Mucosa of stomach (tissue), 1 donor: ENCODE results near the gene ZBTB49.

Experiments used
- H3K27me3 ChIP-seq: one replicate; pipeline ENCODE4 v1.7.0; 2013; ENCODE audit warnings: mild to moderate bottlenecking, low read length; ENCODE audit not compliant: control insufficient read depth, insufficient read depth
- H3K36me3 ChIP-seq: one replicate; pipeline ENCODE4 v1.7.0; 2013; ENCODE audit warnings: low read length; ENCODE audit not compliant: control insufficient read depth, insufficient read depth
- H3K4me1 ChIP-seq: one replicate; pipeline ENCODE4 v1.7.0; 2013; ENCODE audit warnings: mild to moderate bottlenecking, low read length; ENCODE audit not compliant: control insufficient read depth, insufficient read depth
- H3K4me3 ChIP-seq: one replicate; pipeline ENCODE4 v1.7.0; 2013; ENCODE audit warnings: low read length
- H3K9ac ChIP-seq: one replicate; pipeline ENCODE4 v1.7.0; 2013; ENCODE audit warnings: mild to moderate bottlenecking, low read length, moderate library complexity
- H3K9me3 ChIP-seq: one replicate; pipeline ENCODE4 v1.7.0; 2013; ENCODE audit warnings: mild to moderate bottlenecking, low read length, moderate library complexity; ENCODE audit not compliant: control insufficient read depth
- donor health status: Pancreatic carcinoma.

The ZBTB49 gene

DNA sequence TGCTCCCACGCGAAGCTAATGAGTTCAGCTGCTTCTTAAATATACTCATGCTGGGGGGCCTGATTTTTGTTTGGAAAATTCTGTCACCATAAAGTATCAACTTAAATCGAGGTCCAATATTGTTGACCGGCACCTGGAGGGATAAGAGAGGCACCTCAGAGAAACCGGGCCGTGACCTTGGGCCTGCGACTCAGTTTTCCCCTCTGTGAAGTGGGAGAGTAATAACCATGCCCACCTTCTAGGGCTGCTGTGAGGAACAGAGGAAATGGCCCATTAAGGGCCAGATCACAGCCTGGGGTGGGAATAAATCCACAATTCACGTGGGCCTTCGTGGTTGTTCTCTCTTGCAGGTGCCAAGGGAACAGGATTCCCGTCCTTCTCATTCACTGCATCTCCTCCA lies 39.4 kb downstream of the ZBTB49 start:
- H3K9ac ChIP-seq, result no peak overlapping the region
- H3K36me3 ChIP-seq, result no peaks in the 10 kb centered on the region
- no peaks in the 10 kb centered on the region for H3K27me3 ChIP-seq
- no peaks in the 10 kb centered on the region for H3K9me3 ChIP-seq
- no peak overlapping the region for H3K4me3 ChIP-seq
- no peaks in the 10 kb centered on the region for H3K4me1 ChIP-seq

GRCh38 chr4:4330794-4331193 lies 40.7 kb downstream of the ZBTB49 start:
- Histone ChIP-seq H3K27me3 (no peaks in the 10 kb centered on the region), H3K9me3 (no peaks in the 10 kb centered on the region), H3K4me3 (no peak overlapping the region), H3K36me3 (no peaks in the 10 kb centered on the region), H3K9ac (no peak overlapping the region), H3K4me1 (no peaks in the 10 kb centered on the region)

DNA sequence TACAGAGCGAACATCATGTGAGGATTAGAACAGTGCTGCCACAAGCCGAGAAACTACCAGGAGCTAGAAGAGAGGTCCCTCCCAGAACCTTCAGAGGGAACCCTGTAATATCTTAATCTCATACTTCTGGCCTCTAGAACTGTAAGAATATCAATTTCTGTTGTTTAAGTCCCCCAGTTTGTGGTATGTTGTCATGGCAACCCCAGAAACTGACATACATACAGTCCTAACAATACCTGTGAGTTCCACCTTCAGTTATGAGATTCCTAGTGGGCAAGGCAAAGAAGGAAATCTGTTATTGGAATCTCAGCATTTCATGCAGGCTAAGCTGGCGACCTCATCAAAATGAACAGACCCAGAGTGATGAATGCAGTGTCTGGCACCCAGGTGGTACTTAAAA lies 42.5 kb downstream of the ZBTB49 start:
- H3K27me3 ChIP-seq, result no peaks in the 10 kb centered on the region
- no peaks in the 10 kb centered on the region for H3K36me3 ChIP-seq
- H3K4me1 ChIP-seq, result no peaks in the 10 kb centered on the region
- H3K9ac ChIP-seq, result no peak overlapping the region
- no peak overlapping the region for H3K4me3 ChIP-seq
- H3K9me3 ChIP-seq, result no peaks in the 10 kb centered on the region

DNA sequence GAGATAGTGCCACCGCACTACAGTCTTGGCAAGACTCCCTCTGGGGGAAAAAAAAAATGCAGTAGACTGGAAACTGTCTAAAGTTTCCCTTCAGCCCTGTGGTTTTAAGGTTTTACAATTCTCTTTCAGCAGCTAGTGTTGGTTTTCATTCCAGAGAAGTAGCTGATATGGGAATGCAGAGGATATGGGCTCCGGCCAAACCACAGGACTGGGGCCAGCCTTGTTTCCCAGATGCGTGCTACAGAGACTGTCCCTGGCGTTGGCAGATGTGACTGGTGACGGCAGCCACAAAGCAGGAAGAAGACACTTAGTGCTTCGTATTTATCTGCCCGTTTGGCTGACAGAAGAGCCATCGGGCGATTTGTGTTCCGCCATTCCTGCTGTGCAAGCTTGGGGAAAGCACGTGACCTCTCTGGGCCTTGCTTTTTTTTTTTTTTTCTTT lies 43.2 kb downstream of the ZBTB49 start:
- H3K9ac ChIP-seq, result no peak overlapping the region
- H3K4me3 ChIP-seq, result no peak overlapping the region
- no peaks in the 10 kb centered on the region for H3K9me3 ChIP-seq
- no peaks in the 10 kb centered on the region for H3K4me1 ChIP-seq
- no peaks in the 10 kb centered on the region for H3K27me3 ChIP-seq
- no peaks in the 10 kb centered on the region for H3K36me3 ChIP-seq

GRCh38 chr4:4334798-4335520 lies 44.9 kb downstream of the ZBTB49 start:
- Histone ChIP-seq H3K9ac (no peak overlapping the region), H3K9me3 (no peaks in the 10 kb centered on the region), H3K27me3 (peaks cover 2% of the 10 kb centered on the region), H3K4me1 (no peaks in the 10 kb centered on the region), H3K4me3 (no peak overlapping the region), H3K36me3 (no peaks in the 10 kb centered on the region)

GRCh38 chr4:4338210-4339001 lies 48.4 kb downstream of the ZBTB49 start:
- Histone ChIP-seq H3K9me3 (no peaks in the 10 kb centered on the region), H3K36me3 (no peaks in the 10 kb centered on the region), H3K4me3 (no peak overlapping the region), H3K4me1 (no peaks in the 10 kb centered on the region), H3K27me3 (peaks cover 2% of the 10 kb centered on the region), H3K9ac (no peak overlapping the region)

DNA sequence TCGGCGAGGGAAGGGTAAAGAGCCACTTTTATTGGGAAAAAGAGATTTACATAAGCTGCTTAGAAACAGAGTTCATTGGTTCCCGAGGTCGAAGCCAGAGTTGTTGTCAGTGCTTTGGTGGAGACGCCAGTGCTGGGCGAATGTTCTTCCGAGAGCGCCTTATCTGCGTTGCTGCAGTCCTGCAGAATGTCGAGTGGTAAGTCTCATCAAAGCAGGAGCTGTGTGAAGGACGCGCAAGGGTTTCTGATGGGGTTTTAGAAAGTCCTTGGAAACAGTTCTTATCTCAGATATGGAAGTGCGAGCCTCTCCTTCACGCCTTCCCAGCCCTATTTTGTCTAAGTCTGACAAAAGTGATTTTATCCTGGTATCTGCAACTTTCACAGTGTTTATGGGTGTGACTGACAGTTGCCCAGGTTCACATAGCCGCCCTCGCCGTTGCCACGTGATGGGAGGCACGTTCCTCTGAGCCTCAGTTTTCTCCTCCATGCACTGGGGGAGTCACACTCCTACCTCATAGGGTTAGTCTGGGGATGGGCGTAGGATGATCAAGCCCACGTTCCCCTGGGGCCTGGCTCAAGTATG lies 49.5 kb downstream of the ZBTB49 start:
- Histone ChIP-seq H3K36me3 (no peaks in the 10 kb centered on the region), H3K9ac (no peak overlapping the region), H3K4me3 (no peak overlapping the region), H3K4me1 (no peaks in the 10 kb centered on the region), H3K27me3 (peaks cover 2% of the 10 kb centered on the region), H3K9me3 (no peaks in the 10 kb centered on the region)

- no peak overlapping the region for H3K9ac ChIP-seq
- H3K27me3 ChIP-seq, result peaks cover 2% of the 10 kb centered on the region
- no peaks in the 10 kb centered on the region for H3K4me1 ChIP-seq
- no peaks in the 10 kb centered on the region for H3K36me3 ChIP-seq
- no peak overlapping the region for H3K4me3 ChIP-seq
- H3K9me3 ChIP-seq, result no peaks in the 10 kb centered on the region
Observed at GRCh38 chr4:4341861-4342650, 52.0 kb downstream of the ZBTB49 start.

- Histone ChIP-seq H3K9me3 (no peaks in the 10 kb centered on the region), H3K4me3 (no peak overlapping the region), H3K36me3 (no peaks in the 10 kb centered on the region), H3K4me1 (no peaks in the 10 kb centered on the region), H3K27me3 (peaks cover 2% of the 10 kb centered on the region), H3K9ac (no peak overlapping the region)
Observed at GRCh38 chr4:4343038-4343437, 53.0 kb downstream of the ZBTB49 start.

DNA sequence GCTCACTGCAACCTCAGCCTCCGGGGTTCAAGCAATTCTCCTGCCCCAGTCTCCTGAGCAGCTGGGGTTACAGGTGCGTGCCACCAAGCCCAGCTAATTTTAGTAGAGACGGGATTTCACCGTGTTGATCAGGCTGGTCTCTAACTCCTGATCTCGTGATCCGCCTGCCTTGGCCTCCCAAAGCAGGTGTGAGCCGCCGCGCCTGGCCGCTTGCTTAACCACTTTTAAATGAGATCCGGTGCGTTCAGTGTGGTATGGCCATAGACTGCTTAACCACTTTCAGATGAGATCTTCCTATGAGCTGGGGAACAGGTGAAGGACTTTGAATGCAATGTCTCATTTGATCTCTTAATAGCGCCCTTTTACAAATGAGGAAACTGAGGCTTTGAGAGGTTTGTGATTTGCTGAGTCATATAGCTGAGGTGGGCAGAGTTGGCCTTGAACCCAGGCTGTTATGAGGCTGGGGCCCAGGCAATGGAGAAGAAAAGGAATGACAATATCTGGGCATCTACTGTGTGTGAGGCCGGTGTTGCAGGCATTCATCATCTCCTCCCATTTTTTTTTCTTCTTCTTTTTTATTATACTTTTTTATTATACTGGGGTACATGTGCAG lies 55.0 kb downstream of the ZBTB49 start:
- Histone ChIP-seq H3K27me3 (no peaks in the 10 kb centered on the region), H3K4me1 (no peaks in the 10 kb centered on the region), H3K9ac (no peak overlapping the region), H3K4me3 (no peak overlapping the region), H3K9me3 (no peaks in the 10 kb centered on the region), H3K36me3 (no peaks in the 10 kb centered on the region)

- H3K27me3 ChIP-seq, result no peaks in the 10 kb centered on the region
Observed at GRCh38 chr4:4347585-4347984, 57.5 kb downstream of the ZBTB49 start.

More at GRCh38 chr4:4347585-4347984, 57.5 kb downstream of the ZBTB49 start:
- Histone ChIP-seq H3K4me1 (no peaks in the 10 kb centered on the region), H3K9ac (no peak overlapping the region), H3K4me3 (no peak overlapping the region), H3K36me3 (no peaks in the 10 kb centered on the region), H3K9me3 (no peaks in the 10 kb centered on the region)
